HEK293 (cell line): ENCODE results near the gene FAM200C.

Experiments used
- GLIS2 ChIP-seq: fragments of 450-650 bp; formaldehyde crosslinking; IDR thresholded peaks from 2 replicates; pipeline ENCODE4 v1.5.1; 2016; ENCODE audit warnings: missing biosample characterization, missing genetic modification characterization
- OSR2 ChIP-seq: fragments of 450-650 bp; formaldehyde crosslinking; IDR thresholded peaks from 2 replicates; pipeline ENCODE4 v1.5.1; 2016; ENCODE audit warnings: missing biosample characterization, missing genetic modification characterization
- SALL2 ChIP-seq: fragments of 450-650 bp; formaldehyde crosslinking; IDR thresholded peaks from 2 replicates; pipeline ENCODE4 v1.5.0; 2017; ENCODE audit warnings: missing biosample characterization, mild to moderate bottlenecking, missing genetic modification characterization, borderline replicate concordance
- SP7 ChIP-seq: fragments of 450-650 bp; formaldehyde crosslinking; IDR thresholded peaks from 2 replicates; pipeline ENCODE4 v1.5.1; 2016; ENCODE audit warnings: missing biosample characterization, missing genetic modification characterization
- ZFP37 ChIP-seq: fragments of 450-650 bp; formaldehyde crosslinking; IDR thresholded peaks from 2 replicates; pipeline ENCODE4 v1.5.1; 2016; ENCODE audit warnings: missing biosample characterization, missing genetic modification characterization
- ZFP41 ChIP-seq: fragments of 450-650 bp; formaldehyde crosslinking; IDR thresholded peaks from 2 replicates; pipeline ENCODE4 v1.5.1; 2016; ENCODE audit warnings: missing biosample characterization, missing genetic modification characterization, borderline replicate concordance
- ZNF174 ChIP-seq: fragments of 450-650 bp; formaldehyde crosslinking; IDR thresholded peaks from 2 replicates; pipeline ENCODE4 v1.5.0; 2017; ENCODE audit warnings: missing biosample characterization, mild to moderate bottlenecking, missing genetic modification characterization
- ZNF19 ChIP-seq: fragments of 450-650 bp; formaldehyde crosslinking; IDR thresholded peaks from 2 replicates; pipeline ENCODE4; 2016; ENCODE audit warnings: missing biosample characterization, missing genetic modification characterization, low read depth
- ZNF223 ChIP-seq: fragments of 450-650 bp; formaldehyde crosslinking; IDR thresholded peaks from 2 replicates; pipeline ENCODE4 v1.5.1; 2016; ENCODE audit warnings: missing biosample characterization, missing genetic modification characterization
- ZNF266 ChIP-seq: fragments of 450-650 bp; formaldehyde crosslinking; IDR thresholded peaks from 2 replicates; pipeline ENCODE4 v1.5.1; 2016; ENCODE audit warnings: missing biosample characterization, missing genetic modification characterization, low read depth
- ZNF302 ChIP-seq: fragments of 450-650 bp; formaldehyde crosslinking; IDR thresholded peaks from 2 replicates; pipeline ENCODE4 v1.5.1; 2016; ENCODE audit warnings: missing biosample characterization, missing genetic modification characterization, low read depth
- ZNF311 ChIP-seq: fragments of 450-650 bp; formaldehyde crosslinking; IDR thresholded peaks from 2 replicates; pipeline ENCODE4 v1.5.1; 2017; ENCODE audit warnings: missing biosample characterization, missing genetic modification characterization, borderline replicate concordance
- ZNF341 ChIP-seq: fragments of 450-650 bp; formaldehyde crosslinking; IDR thresholded peaks from 2 replicates; pipeline ENCODE4; 2016; ENCODE audit warnings: low read depth, missing biosample characterization, missing genetic modification characterization
- ZNF626 ChIP-seq: fragments of 450-650 bp; sonication (Bioruptor Pico); formaldehyde crosslinking; IDR thresholded peaks from 2 replicates; pipeline ENCODE4 v1.5.1; 2018; ENCODE audit warnings: missing biosample characterization, missing genetic modification characterization, inconsistent platforms
- ZNF660 ChIP-seq: fragments of 450-650 bp; IDR thresholded peaks from 2 replicates; pipeline ENCODE4 v1.5.1; 2018; ENCODE audit warnings: missing biosample characterization, mild to moderate bottlenecking, missing genetic modification characterization
- TF ChIP-seq, protein P1 (sequence below): fragments of 450-650 bp; formaldehyde crosslinking; IDR thresholded peaks from 2 replicates; pipeline ENCODE4 v1.5.1; 2016; ENCODE audit warnings: missing biosample characterization, missing genetic modification characterization
- TF ChIP-seq, protein P2 (sequence below): fragments of 450-650 bp; formaldehyde crosslinking; IDR thresholded peaks from 2 replicates; pipeline ENCODE4 v1.5.1; 2016; ENCODE audit warnings: missing biosample characterization, missing genetic modification characterization
- TF ChIP-seq, protein P3 (sequence below): fragments of 450-650 bp; formaldehyde crosslinking; IDR thresholded peaks from 2 replicates; pipeline ENCODE4 v1.5.1; 2016; ENCODE audit warnings: missing biosample characterization, missing genetic modification characterization
- TF ChIP-seq, protein P4 (sequence below): fragments of 450-650 bp; formaldehyde crosslinking; IDR thresholded peaks from 2 replicates; pipeline ENCODE4 v1.5.1; 2016; ENCODE audit warnings: missing biosample characterization, missing genetic modification characterization
- TF ChIP-seq, protein P5 (sequence below): fragments of 450-650 bp; formaldehyde crosslinking; IDR thresholded peaks from 2 replicates; pipeline ENCODE4 v1.5.1; 2016; ENCODE audit warnings: missing biosample characterization, missing genetic modification characterization
- TF ChIP-seq, protein P6 (sequence below): fragments of 450-650 bp; formaldehyde crosslinking; IDR thresholded peaks from 2 replicates; pipeline ENCODE4 v1.5.1; 2016; ENCODE audit warnings: missing biosample characterization, missing genetic modification characterization
- TF ChIP-seq, protein P7 (sequence below): fragments of 450-650 bp; formaldehyde crosslinking; IDR thresholded peaks from 2 replicates; pipeline ENCODE4 v1.5.1; 2016; ENCODE audit warnings: missing biosample characterization, missing genetic modification characterization
- TF ChIP-seq, protein P8 (sequence below): IDR thresholded peaks from 2 replicates; pipeline ENCODE4 v1.6.1; 2011; ENCODE audit warnings: mild to moderate bottlenecking, low read depth, low read length, borderline replicate concordance

The FAM200C gene

DNA sequence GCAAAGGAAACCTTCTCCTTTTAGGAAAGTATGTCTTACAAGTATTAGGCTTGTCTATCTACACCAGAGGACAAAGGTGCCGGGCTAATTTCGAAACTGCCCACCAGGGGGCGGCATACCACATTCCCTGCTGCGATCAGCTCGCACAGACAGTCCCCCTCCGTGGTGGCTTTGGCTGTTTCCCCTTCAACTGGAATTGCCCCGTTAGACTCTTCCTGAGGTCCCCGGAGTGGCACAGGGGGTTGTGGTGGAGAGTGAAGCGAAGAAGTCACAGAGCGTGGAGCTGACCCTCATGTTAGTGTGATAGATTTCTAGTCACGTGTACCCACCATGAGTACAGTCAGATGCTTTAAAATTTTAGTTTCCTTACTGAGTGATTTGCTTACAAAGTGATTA, 39.3 kb upstream of the FAM200C start (continued):
- TF ChIP-seq, protein P1, sequence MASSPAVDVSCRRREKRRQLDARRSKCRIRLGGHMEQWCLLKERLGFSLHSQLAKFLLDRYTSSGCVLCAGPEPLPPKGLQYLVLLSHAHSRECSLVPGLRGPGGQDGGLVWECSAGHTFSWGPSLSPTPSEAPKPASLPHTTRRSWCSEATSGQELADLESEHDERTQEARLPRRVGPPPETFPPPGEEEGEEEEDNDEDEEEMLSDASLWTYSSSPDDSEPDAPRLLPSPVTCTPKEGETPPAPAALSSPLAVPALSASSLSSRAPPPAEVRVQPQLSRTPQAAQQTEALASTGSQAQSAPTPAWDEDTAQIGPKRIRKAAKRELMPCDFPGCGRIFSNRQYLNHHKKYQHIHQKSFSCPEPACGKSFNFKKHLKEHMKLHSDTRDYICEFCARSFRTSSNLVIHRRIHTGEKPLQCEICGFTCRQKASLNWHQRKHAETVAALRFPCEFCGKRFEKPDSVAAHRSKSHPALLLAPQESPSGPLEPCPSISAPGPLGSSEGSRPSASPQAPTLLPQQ: peak; percentile 37; the same call in 1 of the 2 replicates
- TF ChIP-seq, protein P2, sequence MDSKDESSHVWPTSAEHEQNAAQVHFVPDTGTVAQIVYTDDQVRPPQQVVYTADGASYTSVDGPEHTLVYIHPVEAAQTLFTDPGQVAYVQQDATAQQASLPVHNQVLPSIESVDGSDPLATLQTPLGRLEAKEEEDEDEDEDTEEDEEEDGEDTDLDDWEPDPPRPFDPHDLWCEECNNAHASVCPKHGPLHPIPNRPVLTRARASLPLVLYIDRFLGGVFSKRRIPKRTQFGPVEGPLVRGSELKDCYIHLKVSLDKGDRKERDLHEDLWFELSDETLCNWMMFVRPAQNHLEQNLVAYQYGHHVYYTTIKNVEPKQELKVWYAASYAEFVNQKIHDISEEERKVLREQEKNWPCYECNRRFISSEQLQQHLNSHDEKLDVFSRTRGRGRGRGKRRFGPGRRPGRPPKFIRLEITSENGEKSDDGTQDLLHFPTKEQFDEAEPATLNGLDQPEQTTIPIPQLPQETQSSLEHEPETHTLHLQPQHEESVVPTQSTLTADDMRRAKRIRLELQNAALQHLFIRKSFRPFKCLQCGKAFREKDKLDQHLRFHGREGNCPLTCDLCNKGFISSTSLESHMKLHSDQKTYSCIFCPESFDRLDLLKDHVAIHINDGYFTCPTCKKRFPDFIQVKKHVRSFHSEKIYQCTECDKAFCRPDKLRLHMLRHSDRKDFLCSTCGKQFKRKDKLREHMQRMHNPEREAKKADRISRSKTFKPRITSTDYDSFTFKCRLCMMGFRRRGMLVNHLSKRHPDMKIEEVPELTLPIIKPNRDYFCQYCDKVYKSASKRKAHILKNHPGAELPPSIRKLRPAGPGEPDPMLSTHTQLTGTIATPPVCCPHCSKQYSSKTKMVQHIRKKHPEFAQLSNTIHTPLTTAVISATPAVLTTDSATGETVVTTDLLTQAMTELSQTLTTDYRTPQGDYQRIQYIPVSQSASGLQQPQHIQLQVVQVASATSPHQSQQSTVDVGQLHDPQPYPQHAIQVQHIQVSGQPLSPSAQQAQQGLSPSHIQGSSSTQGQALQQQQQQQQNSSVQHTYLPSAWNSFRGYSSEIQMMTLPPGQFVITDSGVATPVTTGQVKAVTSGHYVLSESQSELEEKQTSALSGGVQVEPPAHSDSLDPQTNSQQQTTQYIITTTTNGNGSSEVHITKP (tag by site-specific recombination): peak; percentile 88
- TF ChIP-seq SP7 (tag by site-specific recombination) (no peak), ZNF660 (tag by site-specific recombination) (peak; percentile 12; the same call in 1 of the 2 replicates), ZNF311 (no peak), ZNF174 (tag by site-specific recombination) (no peak), ZNF223 (no peak), ZFP41 (no peak), ZNF341 (tag by site-specific recombination) (peak; percentile 76), ZNF302 (tag by site-specific recombination) (no peak), ZNF19 (no peak), ZNF266 (tag by site-specific recombination) (no peak), ZNF626 (tag by site-specific recombination) (no peak), GLIS2 (tag by site-specific recombination) (no peak), ZFP37 (no peak), SALL2 (no peak), OSR2 (tag by site-specific recombination) (no peak)
- TF ChIP-seq, protein P3, sequence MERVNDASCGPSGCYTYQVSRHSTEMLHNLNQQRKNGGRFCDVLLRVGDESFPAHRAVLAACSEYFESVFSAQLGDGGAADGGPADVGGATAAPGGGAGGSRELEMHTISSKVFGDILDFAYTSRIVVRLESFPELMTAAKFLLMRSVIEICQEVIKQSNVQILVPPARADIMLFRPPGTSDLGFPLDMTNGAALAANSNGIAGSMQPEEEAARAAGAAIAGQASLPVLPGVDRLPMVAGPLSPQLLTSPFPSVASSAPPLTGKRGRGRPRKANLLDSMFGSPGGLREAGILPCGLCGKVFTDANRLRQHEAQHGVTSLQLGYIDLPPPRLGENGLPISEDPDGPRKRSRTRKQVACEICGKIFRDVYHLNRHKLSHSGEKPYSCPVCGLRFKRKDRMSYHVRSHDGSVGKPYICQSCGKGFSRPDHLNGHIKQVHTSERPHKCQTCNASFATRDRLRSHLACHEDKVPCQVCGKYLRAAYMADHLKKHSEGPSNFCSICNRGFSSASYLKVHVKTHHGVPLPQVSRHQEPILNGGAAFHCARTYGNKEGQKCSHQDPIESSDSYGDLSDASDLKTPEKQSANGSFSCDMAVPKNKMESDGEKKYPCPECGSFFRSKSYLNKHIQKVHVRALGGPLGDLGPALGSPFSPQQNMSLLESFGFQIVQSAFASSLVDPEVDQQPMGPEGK (tag by site-specific recombination): 0 out of 2 replicates have a peak, but pooled peaks have one; percentile 9
- TF ChIP-seq, protein P4, sequence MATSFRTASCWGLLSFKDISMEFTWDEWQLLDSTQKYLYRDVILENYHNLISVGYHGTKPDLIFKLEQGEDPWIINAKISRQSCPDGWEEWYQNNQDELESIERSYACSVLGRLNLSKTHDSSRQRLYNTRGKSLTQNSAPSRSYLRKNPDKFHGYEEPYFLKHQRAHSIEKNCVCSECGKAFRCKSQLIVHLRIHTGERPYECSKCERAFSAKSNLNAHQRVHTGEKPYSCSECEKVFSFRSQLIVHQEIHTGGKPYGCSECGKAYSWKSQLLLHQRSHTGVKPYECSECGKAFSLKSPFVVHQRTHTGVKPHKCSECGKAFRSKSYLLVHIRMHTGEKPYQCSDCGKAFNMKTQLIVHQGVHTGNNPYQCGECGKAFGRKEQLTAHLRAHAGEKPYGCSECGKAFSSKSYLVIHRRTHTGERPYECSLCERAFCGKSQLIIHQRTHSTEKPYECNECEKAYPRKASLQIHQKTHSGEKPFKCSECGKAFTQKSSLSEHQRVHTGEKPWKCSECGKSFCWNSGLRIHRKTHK (tag by site-specific recombination): no peak
- TF ChIP-seq, protein P5, sequence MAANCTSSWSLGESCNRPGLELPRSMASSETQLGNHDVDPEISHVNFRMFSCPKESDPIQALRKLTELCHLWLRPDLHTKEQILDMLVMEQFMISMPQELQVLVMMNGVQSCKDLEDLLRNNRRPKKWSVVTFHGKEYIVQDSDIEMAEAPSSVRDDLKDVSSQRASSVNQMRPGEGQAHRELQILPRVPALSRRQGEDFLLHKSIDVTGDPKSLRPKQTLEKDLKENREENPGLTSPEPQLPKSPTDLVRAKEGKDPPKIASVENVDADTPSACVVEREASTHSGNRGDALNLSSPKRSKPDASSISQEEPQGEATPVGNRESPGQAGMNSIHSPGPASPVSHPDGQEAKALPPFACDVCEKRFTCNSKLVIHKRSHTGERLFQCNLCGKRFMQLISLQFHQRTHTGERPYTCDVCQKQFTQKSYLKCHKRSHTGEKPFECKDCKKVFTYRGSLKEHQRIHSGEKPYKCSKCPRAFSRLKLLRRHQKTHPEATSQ (tag by site-specific recombination): no peak
- TF ChIP-seq, protein P6, sequence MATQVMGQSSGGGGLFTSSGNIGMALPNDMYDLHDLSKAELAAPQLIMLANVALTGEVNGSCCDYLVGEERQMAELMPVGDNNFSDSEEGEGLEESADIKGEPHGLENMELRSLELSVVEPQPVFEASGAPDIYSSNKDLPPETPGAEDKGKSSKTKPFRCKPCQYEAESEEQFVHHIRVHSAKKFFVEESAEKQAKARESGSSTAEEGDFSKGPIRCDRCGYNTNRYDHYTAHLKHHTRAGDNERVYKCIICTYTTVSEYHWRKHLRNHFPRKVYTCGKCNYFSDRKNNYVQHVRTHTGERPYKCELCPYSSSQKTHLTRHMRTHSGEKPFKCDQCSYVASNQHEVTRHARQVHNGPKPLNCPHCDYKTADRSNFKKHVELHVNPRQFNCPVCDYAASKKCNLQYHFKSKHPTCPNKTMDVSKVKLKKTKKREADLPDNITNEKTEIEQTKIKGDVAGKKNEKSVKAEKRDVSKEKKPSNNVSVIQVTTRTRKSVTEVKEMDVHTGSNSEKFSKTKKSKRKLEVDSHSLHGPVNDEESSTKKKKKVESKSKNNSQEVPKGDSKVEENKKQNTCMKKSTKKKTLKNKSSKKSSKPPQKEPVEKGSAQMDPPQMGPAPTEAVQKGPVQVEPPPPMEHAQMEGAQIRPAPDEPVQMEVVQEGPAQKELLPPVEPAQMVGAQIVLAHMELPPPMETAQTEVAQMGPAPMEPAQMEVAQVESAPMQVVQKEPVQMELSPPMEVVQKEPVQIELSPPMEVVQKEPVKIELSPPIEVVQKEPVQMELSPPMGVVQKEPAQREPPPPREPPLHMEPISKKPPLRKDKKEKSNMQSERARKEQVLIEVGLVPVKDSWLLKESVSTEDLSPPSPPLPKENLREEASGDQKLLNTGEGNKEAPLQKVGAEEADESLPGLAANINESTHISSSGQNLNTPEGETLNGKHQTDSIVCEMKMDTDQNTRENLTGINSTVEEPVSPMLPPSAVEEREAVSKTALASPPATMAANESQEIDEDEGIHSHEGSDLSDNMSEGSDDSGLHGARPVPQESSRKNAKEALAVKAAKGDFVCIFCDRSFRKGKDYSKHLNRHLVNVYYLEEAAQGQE (tag by site-specific recombination): no peak
- TF ChIP-seq, protein P7, sequence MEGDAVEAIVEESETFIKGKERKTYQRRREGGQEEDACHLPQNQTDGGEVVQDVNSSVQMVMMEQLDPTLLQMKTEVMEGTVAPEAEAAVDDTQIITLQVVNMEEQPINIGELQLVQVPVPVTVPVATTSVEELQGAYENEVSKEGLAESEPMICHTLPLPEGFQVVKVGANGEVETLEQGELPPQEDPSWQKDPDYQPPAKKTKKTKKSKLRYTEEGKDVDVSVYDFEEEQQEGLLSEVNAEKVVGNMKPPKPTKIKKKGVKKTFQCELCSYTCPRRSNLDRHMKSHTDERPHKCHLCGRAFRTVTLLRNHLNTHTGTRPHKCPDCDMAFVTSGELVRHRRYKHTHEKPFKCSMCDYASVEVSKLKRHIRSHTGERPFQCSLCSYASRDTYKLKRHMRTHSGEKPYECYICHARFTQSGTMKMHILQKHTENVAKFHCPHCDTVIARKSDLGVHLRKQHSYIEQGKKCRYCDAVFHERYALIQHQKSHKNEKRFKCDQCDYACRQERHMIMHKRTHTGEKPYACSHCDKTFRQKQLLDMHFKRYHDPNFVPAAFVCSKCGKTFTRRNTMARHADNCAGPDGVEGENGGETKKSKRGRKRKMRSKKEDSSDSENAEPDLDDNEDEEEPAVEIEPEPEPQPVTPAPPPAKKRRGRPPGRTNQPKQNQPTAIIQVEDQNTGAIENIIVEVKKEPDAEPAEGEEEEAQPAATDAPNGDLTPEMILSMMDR (tag by site-specific recombination): peak; percentile 34
- TF ChIP-seq, protein P8, sequence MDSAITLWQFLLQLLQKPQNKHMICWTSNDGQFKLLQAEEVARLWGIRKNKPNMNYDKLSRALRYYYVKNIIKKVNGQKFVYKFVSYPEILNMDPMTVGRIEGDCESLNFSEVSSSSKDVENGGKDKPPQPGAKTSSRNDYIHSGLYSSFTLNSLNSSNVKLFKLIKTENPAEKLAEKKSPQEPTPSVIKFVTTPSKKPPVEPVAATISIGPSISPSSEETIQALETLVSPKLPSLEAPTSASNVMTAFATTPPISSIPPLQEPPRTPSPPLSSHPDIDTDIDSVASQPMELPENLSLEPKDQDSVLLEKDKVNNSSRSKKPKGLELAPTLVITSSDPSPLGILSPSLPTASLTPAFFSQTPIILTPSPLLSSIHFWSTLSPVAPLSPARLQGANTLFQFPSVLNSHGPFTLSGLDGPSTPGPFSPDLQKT: no peak
